CD4-positive, alpha-beta T cell (primary cell): ENCODE measurements around the gene IGF1R. TPM values are rescaled to one million over a fixed set of nuclear protein-coding genes. Genes with fewer than 3 reads are reported as not detected.

ENCODE experiments used
- ATAC-seq: fragments of 200-7000 bp; cut with Tn5 transposase; one replicate; pipeline ENCODE4 v1.10.0; 2022; ENCODE audit warnings: mild to moderate bottlenecking; ENCODE audit not compliant: poor library complexity
- CTCF ChIA-PET: fragments of 350-600 bp; sonication (Branson Sonifier 250); formaldehyde crosslinking; loops from one replicate; lab custom pipeline; 2021; ENCODE audit warnings: antibody characterized with exemption, inconsistent platforms; lab: Charles Lee
- POLR2A ChIA-PET: fragments of 350-600 bp; sonication (Branson Sonifier 250); formaldehyde crosslinking; loops from one replicate; lab custom pipeline; 2021; ENCODE audit warnings: antibody characterized with exemption, inconsistent platforms; lab: Charles Lee
- DNase-seq, 14 experiments: peaks; one replicate each; pipeline ENCODE4 v3.0.0-alpha.2; 2013 to 2020; ENCODE audit warnings: mixed read lengths in 2 of 14
- H3K27ac ChIP-seq, 2 donors: one replicate each; pipeline versions ENCODE4 v1.5.1 to v1.7.0; 2013; ENCODE audit warnings: low read length in 2 of 2, low read depth in 1 of 2, mild to moderate bottlenecking in 1 of 2
- H3K27me3 ChIP-seq, 2 experiments: 1 replicate in 1 of 2; 2 replicates in 1 of 2; pipeline versions ENCODE4 v1.6.1 to v1.7.0; 2013; ENCODE audit warnings: low read length in 2 of 2, control low read depth in 1 of 2, mild to moderate bottlenecking in 1 of 2, moderate library complexity in 1 of 2; ENCODE audit not compliant: insufficient read depth in 2 of 2, control insufficient read depth in 1 of 2
- H3K36me3 ChIP-seq: one replicate; pipeline ENCODE4 v1.6.1; 2013; ENCODE audit warnings: low read length, control low read depth; ENCODE audit not compliant: insufficient read depth
- H3K4me1 ChIP-seq: one replicate; pipeline ENCODE4 v1.6.1; 2013; ENCODE audit warnings: low read length, control low read depth; ENCODE audit not compliant: insufficient read depth
- H3K4me3 ChIP-seq: one replicate; pipeline ENCODE4 v1.5.1; 2013; ENCODE audit warnings: mild to moderate bottlenecking, low read length, moderate library complexity
- H3K9me3 ChIP-seq, 2 experiments: 1 replicate in 1 of 2; 2 replicates in 1 of 2; pipeline versions ENCODE4 v1.6.1 to v1.7.0; 2013; ENCODE audit warnings: low read length in 2 of 2, mild to moderate bottlenecking in 2 of 2, control low read depth in 1 of 2, moderate library complexity in 1 of 2; ENCODE audit not compliant: control insufficient read depth in 1 of 2, insufficient read depth in 1 of 2
- H3K27ac Mint-ChIP-seq: one replicate; pipeline ENCODE4 v1.8.0; 2020; ENCODE audit warnings: mixed read lengths
- H3K27me3 Mint-ChIP-seq: one replicate; pipeline ENCODE4 v1.8.0; 2021; ENCODE audit warnings: mixed read lengths
- H3K36me3 Mint-ChIP-seq: one replicate; pipeline ENCODE4 v1.8.0; 2021; ENCODE audit warnings: low read depth, mixed read lengths
- H3K4me1 Mint-ChIP-seq: one replicate; pipeline ENCODE4 v1.8.0; 2021; ENCODE audit warnings: low read depth, mixed read lengths
- H3K4me3 Mint-ChIP-seq: one replicate; pipeline ENCODE4 v1.8.0; 2020; ENCODE audit warnings: mild to moderate bottlenecking, mixed read lengths
- H3K9me3 Mint-ChIP-seq: one replicate; pipeline ENCODE4 v1.8.0; 2020; ENCODE audit warnings: mixed read lengths
- CTCF ChIP-seq: fragments of 200-600 bp; IDR thresholded peaks from one replicate; pipeline ENCODE4 v1.8.0; 2022; ENCODE audit warnings: antibody characterized with exemption, mild to moderate bottlenecking
- intact Hi-C, 2 experiments: fragments of 100-400 bp; cut with DNase I in 1 of 2; cut with micrococcal nuclease in 1 of 2; formaldehyde crosslinking; loops; one replicate each; pipeline versions ENCODE4 v1.15.1 to v1.9.0; 2023 to 2025; cut with DNase I, micrococcal nuclease
- total RNA-seq, 174 experiments: library from RNA in 2 of 174; stranded (reverse) in 2 of 174; gene quantifications; one replicate each; pipeline ENCODE4 v1.2.3 and lab custom pipeline; 2021 to 2026

The IGF1R gene
- total RNA-seq, 2 experiments from 2014 or later = 39.2 to 40.3 TPM

GRCh38 chr15:98870788-98871187 lies 222.4 kb downstream of the IGF1R start:
- Mint-ChIP-seq H3K36me3 (peaks cover 8% of the 10 kb centered on the region), H3K27ac (no peak overlapping the region), H3K27me3 (no peaks in the 10 kb centered on the region), H3K4me1 (peaks cover 51% of the 10 kb centered on the region), H3K4me3 (no peak overlapping the region), H3K9me3 (no peaks in the 10 kb centered on the region)
- peaks cover 11% of the 10 kb centered on the region for H3K4me1 ChIP-seq
- no peak for TF ChIP-seq CTCF
- DNase-seq = no peak
- intact Hi-C loops = no loop called here
- H3K9me3 ChIP-seq = no peaks in the 10 kb centered on the region
- POLR2A ChIA-PET = no interaction called here
- ATAC-seq = no peak
- no peaks in the 10 kb centered on the region for H3K36me3 ChIP-seq
- H3K27ac ChIP-seq = no peak overlapping the region
- H3K4me3 ChIP-seq = no peak overlapping the region
- CTCF ChIA-PET = no interaction called here
- H3K27me3 ChIP-seq = no peaks in the 10 kb centered on the region

- H3K27ac Mint-ChIP-seq = no peak overlapping the region
- no peak overlapping the region for H3K27ac ChIP-seq
- no peak overlapping the region for H3K4me3 Mint-ChIP-seq
- ATAC-seq (no peak), DNase-seq (no peak)
- intact Hi-C loops = no loop called here
- no peaks in the 10 kb centered on the region for H3K27me3 Mint-ChIP-seq
- no peak for TF ChIP-seq CTCF
- no peak overlapping the region for H3K4me3 ChIP-seq
- H3K36me3 ChIP-seq = no peaks in the 10 kb centered on the region
- H3K36me3 Mint-ChIP-seq = peaks cover 4% of the 10 kb centered on the region
- no peaks in the 10 kb centered on the region for H3K9me3 Mint-ChIP-seq
- peaks cover 43% of the 10 kb centered on the region for H3K4me1 Mint-ChIP-seq
- H3K27me3 ChIP-seq = no peaks in the 10 kb centered on the region
- H3K4me1 ChIP-seq = peaks cover 3% of the 10 kb centered on the region
- ChIA-PET CTCF (interaction anchor here (1.0 kb wide), 1 partner anchor 14 kb away, joined by 4 read pairs; no protein-coding TSS in a partner anchor), POLR2A (no interaction called here)
- no peaks in the 10 kb centered on the region for H3K9me3 ChIP-seq
Measured at GRCh38 chr15:98872774-98873173, 224.4 kb downstream of the IGF1R start.

GRCh38 chr15:98873441-98874218 lies 225.3 kb downstream of the IGF1R start:
- peaks cover 4% of the 10 kb centered on the region for H3K36me3 Mint-ChIP-seq
- Histone ChIP-seq H3K27me3 (no peaks in the 10 kb centered on the region), H3K9me3 (no peaks in the 10 kb centered on the region), H3K4me3 (no peak overlapping the region), H3K36me3 (no peaks in the 10 kb centered on the region), H3K4me1 (peaks cover 3% of the 10 kb centered on the region), H3K27ac (no peak overlapping the region)
- ChIA-PET POLR2A (no interaction called here), CTCF (no interaction called here)
- intact Hi-C loops = no loop called here
- no peak overlapping the region for H3K4me3 Mint-ChIP-seq
- no peaks in the 10 kb centered on the region for H3K27me3 Mint-ChIP-seq
- peaks cover 46% of the 10 kb centered on the region for H3K4me1 Mint-ChIP-seq
- DNase-seq (peak in 1 of 14 experiments; percentile 11), ATAC-seq (peak; percentile 37)
- TF ChIP-seq CTCF = no peak
- H3K9me3 Mint-ChIP-seq = no peaks in the 10 kb centered on the region
- H3K27ac Mint-ChIP-seq = no peak overlapping the region
